Mesendoderm (in vitro differentiated cells): ENCODE data around the gene PPIF.
"Not testable (repeated sequence)": the region's sequence is repeated elsewhere in the genome, so short reads cannot be mapped to it uniquely, and the experiment has no call there.

Experiments used
- DNase-seq: peaks from one replicate; pipeline ENCODE4 v3.0.0; 2013
- H2AK5ac ChIP-seq: 2 replicates; pipeline ENCODE4 v1.6.1; 2013; ENCODE audit warnings: low read length, inconsistent platforms
- H2BK120ac ChIP-seq: 2 replicates; pipeline ENCODE4 v1.6.1; 2013; ENCODE audit warnings: low read depth, mild to moderate bottlenecking, low read length, moderate library complexity, mixed read lengths
- H2BK15ac ChIP-seq: replicated peaks from 2 replicates; pipeline ENCODE4 v1.6.1; 2013; ENCODE audit warnings: low read depth, mild to moderate bottlenecking, moderate library complexity
- H2BK5ac ChIP-seq: 2 replicates; pipeline ENCODE4 v1.6.1; 2013; ENCODE audit warnings: low read length, inconsistent platforms
- H3K18ac ChIP-seq: 2 replicates; pipeline ENCODE4 v1.6.1; 2013; ENCODE audit warnings: mild to moderate bottlenecking, low read length, mixed read lengths
- H3K23ac ChIP-seq: one replicate; pipeline ENCODE4 v1.6.1; 2013; ENCODE audit warnings: low read length
- H3K27ac ChIP-seq: 2 replicates; pipeline ENCODE4 v1.5.1; 2013; ENCODE audit warnings: low read depth, mild to moderate bottlenecking, inconsistent platforms, low read length, moderate library complexity
- H3K27me3 ChIP-seq: 2 replicates; pipeline ENCODE4 v1.6.1; 2013; ENCODE audit warnings: low read length, control low read depth, mild to moderate bottlenecking, inconsistent platforms; ENCODE audit not compliant: insufficient read depth, poor library complexity
- H3K36me3 ChIP-seq: 2 replicates; pipeline ENCODE4 v1.6.1; 2013; ENCODE audit warnings: low read length, inconsistent platforms; ENCODE audit not compliant: control insufficient read depth, insufficient read depth
- H3K4ac ChIP-seq: one replicate; pipeline ENCODE4 v1.6.1; 2013; ENCODE audit warnings: low read depth, mild to moderate bottlenecking, low read length, moderate library complexity
- H3K4me1 ChIP-seq: 2 replicates; pipeline ENCODE4 v1.6.1; 2013; ENCODE audit warnings: low read depth, low read length, inconsistent platforms; ENCODE audit not compliant: control insufficient read depth
- H3K4me2 ChIP-seq: 2 replicates; pipeline ENCODE4 v1.6.1; 2013; ENCODE audit warnings: low read length
- H3K4me3 ChIP-seq: 2 replicates; pipeline ENCODE4 v1.5.1; 2013; ENCODE audit warnings: mild to moderate bottlenecking, low read length
- H3K56ac ChIP-seq: one replicate; pipeline ENCODE4 v1.6.1; 2013; ENCODE audit warnings: low read length
- H3K79me1 ChIP-seq: 2 replicates; pipeline ENCODE4 v1.6.1; 2013; ENCODE audit warnings: low read length, inconsistent platforms
- H3K79me2 ChIP-seq: 2 replicates; pipeline ENCODE4 v1.6.1; 2013; ENCODE audit warnings: mild to moderate bottlenecking, low read length; ENCODE audit not compliant: control insufficient read depth, insufficient read depth
- H3K9ac ChIP-seq: 2 replicates; pipeline ENCODE4 v1.6.1; 2013; ENCODE audit warnings: low read length, inconsistent platforms
- H4K5ac ChIP-seq: one replicate; pipeline ENCODE4 v1.6.1; 2013; ENCODE audit warnings: low read length
- H4K8ac ChIP-seq: one replicate; pipeline ENCODE4 v1.6.1; 2013; ENCODE audit warnings: low read depth, mild to moderate bottlenecking, control low read depth, low read length, moderate library complexity
- WGBS: extraction: QIAGEN DNeasy Blood & Tissue Kit; methylation state at CpG from one replicate; pipeline ENCODE4 v1.1.7; 2013; ENCODE audit warnings: low lambda C conversion rate, missing lambda C conversion rate; ENCODE audit not compliant: insufficient coverage; ENCODE audit errors: extremely low coverage; 5-methylcytosine and 5-hydroxymethylcytosine counted together

The PPIF gene

DNA sequence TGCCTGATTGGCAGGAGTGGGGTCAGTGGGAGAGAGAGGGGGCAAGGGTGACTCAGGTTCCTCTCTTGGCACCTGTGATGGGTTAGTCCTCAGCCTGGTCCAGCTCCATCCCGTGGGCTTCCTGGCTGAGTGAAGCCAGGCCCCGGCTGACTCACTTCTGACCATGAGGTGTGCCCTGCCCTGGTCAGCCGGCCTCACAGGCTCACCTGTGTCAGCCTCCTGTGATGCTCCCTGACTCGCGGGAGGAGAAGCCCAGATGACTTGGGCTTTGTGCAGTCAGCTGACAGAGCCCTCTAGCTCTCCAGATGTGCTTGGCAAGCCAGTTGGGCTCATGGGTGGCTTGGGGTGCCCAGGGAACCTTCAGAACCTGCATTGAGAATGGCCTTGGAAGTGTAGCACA lies 16.0 kb upstream of the PPIF start:
- no CpG with 5 or more reads among the region's 5 CpGs for whole genome bisulfite sequencing
- Histone ChIP-seq H2BK5ac (no peak overlapping the region), H3K23ac (no peak overlapping the region), H3K27ac (no peak overlapping the region), H3K4me3 (no peak overlapping the region), H3K4ac (no peak overlapping the region), H2AK5ac (no peak overlapping the region), H2BK15ac (no peak overlapping the region), H4K5ac (no peak overlapping the region), H4K8ac (no peak overlapping the region), H3K79me1 (no peaks in the 10 kb centered on the region), H3K27me3 (no peaks in the 10 kb centered on the region), H3K4me1 (no peaks in the 10 kb centered on the region), H3K4me2 (no peak overlapping the region), H3K9ac (no peak overlapping the region), H3K56ac (no peak overlapping the region), H2BK120ac (no peak overlapping the region), H3K18ac (no peak overlapping the region), H3K79me2 (no peaks in the 10 kb centered on the region), H3K36me3 (no peaks in the 10 kb centered on the region)
- no peak for DNase-seq

DNA sequence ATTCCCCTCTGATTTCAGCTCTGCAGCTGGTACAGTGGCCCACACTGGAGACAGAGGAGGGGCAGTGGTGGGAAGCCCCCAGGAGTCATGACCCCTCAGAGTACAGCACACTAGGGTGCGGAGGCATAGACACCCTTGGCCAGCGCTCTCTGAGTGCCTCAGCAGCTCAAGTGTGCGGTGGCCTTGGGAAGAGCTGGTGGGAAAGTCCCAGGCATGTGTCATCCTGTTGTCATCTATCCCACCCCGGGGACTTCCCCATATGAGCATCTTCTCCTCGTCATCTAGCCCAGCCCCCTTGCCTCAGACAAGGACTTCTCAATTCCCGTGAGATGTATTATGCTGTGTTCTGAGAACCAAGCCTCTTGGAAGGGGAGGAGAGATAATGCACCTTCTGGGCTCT lies 15.6 kb upstream of the PPIF start:
- H3K27me3 ChIP-seq, result no peaks in the 10 kb centered on the region

DNA sequence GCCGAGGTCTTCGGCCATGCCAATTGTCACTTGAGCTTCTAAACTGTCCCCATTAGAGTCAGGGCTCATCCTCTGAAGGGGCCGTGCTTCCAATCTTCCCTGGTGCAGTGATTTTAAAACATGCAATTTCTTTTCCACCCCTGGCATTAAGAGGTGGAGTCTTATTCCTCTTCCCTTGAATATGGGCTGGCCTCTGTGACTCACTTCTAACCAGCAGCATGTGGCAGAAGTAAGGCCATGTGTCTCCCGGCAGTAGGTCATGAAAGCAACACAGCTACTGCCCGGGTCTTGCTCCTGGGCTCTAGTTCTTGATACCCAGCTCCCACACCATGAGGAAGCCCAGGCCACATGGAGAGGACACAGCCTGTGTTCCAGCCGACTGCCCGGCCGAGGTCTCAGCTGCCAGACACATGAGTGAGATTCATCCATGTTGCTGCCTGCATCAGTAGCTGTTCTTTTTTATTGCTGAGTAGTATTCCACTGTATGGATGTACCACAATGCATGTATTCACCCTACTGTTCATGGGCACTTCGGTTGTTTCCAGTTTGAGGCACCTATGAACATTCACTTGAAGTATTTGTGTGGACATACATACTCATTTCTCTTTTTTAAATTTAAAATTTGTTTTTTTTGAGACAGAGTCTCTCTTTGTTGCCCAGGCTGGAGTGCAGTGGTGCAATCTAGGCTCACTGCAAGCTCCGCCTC lies 14.5 kb upstream of the PPIF start:
- H3K27me3 ChIP-seq, H3K4me2 ChIP-seq, H2AK5ac ChIP-seq, H2BK15ac ChIP-seq, H3K79me1 ChIP-seq, H3K79me2 ChIP-seq, DNase-seq, H3K36me3 ChIP-seq, H3K18ac ChIP-seq, H3K56ac ChIP-seq, H3K4me1 ChIP-seq, H3K23ac ChIP-seq, H3K4me3 ChIP-seq, H3K27ac ChIP-seq, H3K9ac ChIP-seq, H2BK5ac ChIP-seq, H4K5ac ChIP-seq, H4K8ac ChIP-seq, H2BK120ac ChIP-seq, H3K4ac ChIP-seq: not testable (repeated sequence)
- no CpG with 5 or more reads among the region's 10 CpGs for WGBS

More for the DNA sequence above, 15.6 kb upstream of the PPIF start:
- H3K4me2 ChIP-seq, result no peak overlapping the region
- H3K4ac ChIP-seq, result no peak overlapping the region
- DNase-seq, result no peak
- no peak overlapping the region for H3K4me3 ChIP-seq
- no peak overlapping the region for H4K5ac ChIP-seq
- no peak overlapping the region for H4K8ac ChIP-seq
- no peaks in the 10 kb centered on the region for H3K4me1 ChIP-seq
- no peak overlapping the region for H2BK15ac ChIP-seq
- no peak overlapping the region for H3K18ac ChIP-seq
- no peaks in the 10 kb centered on the region for H3K79me1 ChIP-seq
- WGBS, result no CpG with 5 or more reads among the region's 6 CpGs
- no peak overlapping the region for H2BK120ac ChIP-seq
- no peaks in the 10 kb centered on the region for H3K79me2 ChIP-seq
- H3K27ac ChIP-seq, result no peak overlapping the region
- H3K36me3 ChIP-seq, result no peaks in the 10 kb centered on the region
- no peak overlapping the region for H3K23ac ChIP-seq
- H2BK5ac ChIP-seq, result no peak overlapping the region
- no peak overlapping the region for H2AK5ac ChIP-seq
- no peak overlapping the region for H3K56ac ChIP-seq
- H3K9ac ChIP-seq, result no peak overlapping the region

DNA sequence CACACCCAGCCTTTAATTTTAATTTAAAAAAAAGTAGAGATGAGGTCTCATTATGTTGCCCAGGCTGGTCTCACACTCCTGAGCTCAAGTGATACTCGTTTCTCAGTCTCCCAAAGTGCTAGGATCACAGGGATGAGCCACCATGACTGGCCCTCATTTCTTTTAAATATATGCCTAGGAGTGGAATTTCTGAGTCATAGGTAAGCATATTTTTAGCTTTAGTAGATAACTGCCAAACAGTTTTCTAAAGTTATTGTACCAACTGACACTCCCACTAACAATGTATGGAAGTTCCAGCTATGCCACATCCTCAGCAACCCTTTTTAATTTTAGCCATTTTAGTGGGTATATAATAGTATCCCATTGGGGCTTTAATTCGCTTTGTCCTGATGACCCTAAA lies 13.8 kb upstream of the PPIF start:
- Histone ChIP-seq H3K9ac (no peak overlapping the region), H2BK5ac (no peak overlapping the region), H3K36me3 (no peaks in the 10 kb centered on the region), H3K4me1 (no peaks in the 10 kb centered on the region), H3K56ac (no peak overlapping the region), H3K4me2 (no peak overlapping the region), H3K27ac (no peak overlapping the region), H3K4me3 (no peak overlapping the region), H4K5ac (no peak overlapping the region), H3K79me2 (no peaks in the 10 kb centered on the region), H3K79me1 (no peaks in the 10 kb centered on the region), H3K23ac (no peak overlapping the region), H2BK120ac (no peak overlapping the region), H2BK15ac (no peak overlapping the region), H3K4ac (no peak overlapping the region), H4K8ac (no peak overlapping the region), H3K27me3 (no peaks in the 10 kb centered on the region), H2AK5ac (no peak overlapping the region), H3K18ac (no peak overlapping the region)
- no CpG with 5 or more reads among the region's 2 CpGs for WGBS
- DNase-seq, result no peak

DNA sequence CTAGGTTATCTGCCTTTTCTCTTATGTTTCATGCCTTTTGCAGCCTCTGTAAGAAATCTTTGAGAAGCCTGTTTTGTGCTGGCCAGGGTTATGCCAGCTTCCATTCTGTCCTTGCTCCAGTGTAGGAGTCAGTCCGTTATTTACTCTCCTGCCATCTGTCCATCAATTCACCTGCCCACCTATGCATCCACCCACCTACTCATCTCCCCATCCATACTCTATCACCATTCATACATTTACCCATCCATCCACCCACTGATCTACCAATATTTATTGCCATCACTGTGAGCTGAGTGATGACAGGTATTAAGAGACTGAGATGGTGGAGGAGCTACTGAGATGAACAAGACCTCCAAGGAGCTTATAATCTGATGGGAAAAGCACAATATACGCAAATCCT lies 12.7 kb upstream of the PPIF start:
- Histone ChIP-seq H3K9ac (no peak overlapping the region), H3K79me2 (no peaks in the 10 kb centered on the region), H4K8ac (no peak overlapping the region), H3K56ac (no peak overlapping the region), H3K36me3 (no peaks in the 10 kb centered on the region), H3K4me2 (no peak overlapping the region), H2BK15ac (no peak overlapping the region), H3K18ac (no peak overlapping the region), H3K27ac (no peak overlapping the region), H2BK5ac (no peak overlapping the region), H3K23ac (no peak overlapping the region), H3K4ac (no peak overlapping the region), H3K4me3 (no peak overlapping the region), H3K27me3 (no peaks in the 10 kb centered on the region), H2AK5ac (no peak overlapping the region), H3K79me1 (no peaks in the 10 kb centered on the region), H4K5ac (no peak overlapping the region), H3K4me1 (no peaks in the 10 kb centered on the region), H2BK120ac (no peak overlapping the region)
- no peak for DNase-seq
- WGBS, result no CpG with 5 or more reads among the region's 2 CpGs

DNA sequence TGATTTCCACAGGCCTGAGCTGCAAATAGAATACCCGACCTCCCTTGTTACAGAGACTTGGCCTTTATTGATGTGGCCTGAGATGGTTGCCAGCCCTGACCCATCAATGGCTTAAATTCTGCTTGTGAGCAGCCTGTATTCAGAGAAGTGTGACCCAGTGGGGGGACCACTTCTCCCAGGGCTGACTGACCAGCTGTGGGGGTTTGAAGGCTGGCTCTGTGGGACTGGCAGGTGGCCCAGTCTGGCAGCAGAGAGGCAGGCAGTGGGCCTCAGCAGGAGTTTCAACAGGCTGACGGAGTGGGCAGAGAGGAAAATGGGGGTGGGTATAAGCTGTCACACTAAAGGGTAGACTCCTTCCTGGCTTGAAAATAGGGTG lies 12.2 kb upstream of the PPIF start:
- no peak overlapping the region for H4K8ac ChIP-seq
- no CpG with 5 or more reads among the region's 2 CpGs for WGBS
- DNase-seq, result no peak
- no peaks in the 10 kb centered on the region for H3K27me3 ChIP-seq
- H3K18ac ChIP-seq, result no peak overlapping the region
- H3K36me3 ChIP-seq, result no peaks in the 10 kb centered on the region
- H3K4ac ChIP-seq, result no peak overlapping the region
- no peaks in the 10 kb centered on the region for H3K4me1 ChIP-seq
- H3K56ac ChIP-seq, result no peak overlapping the region
- no peak overlapping the region for H2BK15ac ChIP-seq
- H3K4me3 ChIP-seq, result no peak overlapping the region
- no peaks in the 10 kb centered on the region for H3K79me2 ChIP-seq
- H3K4me2 ChIP-seq, result no peak overlapping the region
- no peak overlapping the region for H4K5ac ChIP-seq
- H3K79me1 ChIP-seq, result no peaks in the 10 kb centered on the region
- no peak overlapping the region for H2AK5ac ChIP-seq
- no peak overlapping the region for H3K9ac ChIP-seq
- H2BK120ac ChIP-seq, result no peak overlapping the region
- no peak overlapping the region for H3K23ac ChIP-seq
- H2BK5ac ChIP-seq, result no peak overlapping the region
- H3K27ac ChIP-seq, result no peak overlapping the region
